Endothelial cell (in vitro differentiated cells): ENCODE data around the gene ETV1. TPM values are rescaled to one million over a fixed set of nuclear protein-coding genes. Genes with fewer than 3 reads are reported as not detected.
A peak's percentile ranks its signal among the peaks of the same experiment; 100 is the strongest.

Experiments
- DNase-seq: peaks from one replicate; pipeline ENCODE4 v3.0.0; 2021; ENCODE audit warnings: low spot score
- H3K27ac Mint-ChIP-seq: one replicate; pipeline ENCODE4 v1.8.0; 2021; ENCODE audit warnings: mixed read lengths, inconsistent platforms; ENCODE audit not compliant: unreplicated experiment
- H3K27me3 Mint-ChIP-seq: one replicate; pipeline ENCODE4 v1.8.0; 2021; ENCODE audit warnings: mild to moderate bottlenecking, moderate library complexity, mixed read lengths, inconsistent platforms; ENCODE audit not compliant: unreplicated experiment
- H3K36me3 Mint-ChIP-seq: one replicate; pipeline ENCODE4 v1.8.0; 2021; ENCODE audit warnings: mild to moderate bottlenecking, low read depth, mixed read lengths, inconsistent platforms; ENCODE audit not compliant: unreplicated experiment
- H3K4me1 Mint-ChIP-seq: one replicate; pipeline ENCODE4 v1.8.0; 2021; ENCODE audit warnings: mild to moderate bottlenecking, mixed read lengths, inconsistent platforms; ENCODE audit not compliant: unreplicated experiment
- H3K4me3 Mint-ChIP-seq: one replicate; pipeline ENCODE4 v1.8.0; 2021; ENCODE audit warnings: mild to moderate bottlenecking, mixed read lengths, inconsistent platforms; ENCODE audit not compliant: unreplicated experiment
- H3K9me3 Mint-ChIP-seq: one replicate; pipeline ENCODE4 v1.8.0; 2021; ENCODE audit warnings: mixed read lengths, inconsistent platforms; ENCODE audit not compliant: unreplicated experiment
- total RNA-seq: library from RNA; stranded (reverse); fragmentation: NEBNext Ultra II Directional; extraction: Animal tissue kit (Norgen Biotek cat#: 25700); gene quantifications from one replicate; pipeline ENCODE4 v1.2.1, GENCODE V29; 2021; ENCODE audit not compliant: unreplicated experiment
- TF ChIP-seq, protein P1 (sequence below): fragments of 200-600 bp; sonication (generic); IDR thresholded peaks from one replicate; pipeline ENCODE4 v1.5.0; 2021; ENCODE audit warnings: antibody characterized with exemption; ENCODE audit not compliant: unreplicated experiment

The ETV1 gene
- total RNA-seq, 1 donor from 2014 or later: 18.2 TPM

DNA sequence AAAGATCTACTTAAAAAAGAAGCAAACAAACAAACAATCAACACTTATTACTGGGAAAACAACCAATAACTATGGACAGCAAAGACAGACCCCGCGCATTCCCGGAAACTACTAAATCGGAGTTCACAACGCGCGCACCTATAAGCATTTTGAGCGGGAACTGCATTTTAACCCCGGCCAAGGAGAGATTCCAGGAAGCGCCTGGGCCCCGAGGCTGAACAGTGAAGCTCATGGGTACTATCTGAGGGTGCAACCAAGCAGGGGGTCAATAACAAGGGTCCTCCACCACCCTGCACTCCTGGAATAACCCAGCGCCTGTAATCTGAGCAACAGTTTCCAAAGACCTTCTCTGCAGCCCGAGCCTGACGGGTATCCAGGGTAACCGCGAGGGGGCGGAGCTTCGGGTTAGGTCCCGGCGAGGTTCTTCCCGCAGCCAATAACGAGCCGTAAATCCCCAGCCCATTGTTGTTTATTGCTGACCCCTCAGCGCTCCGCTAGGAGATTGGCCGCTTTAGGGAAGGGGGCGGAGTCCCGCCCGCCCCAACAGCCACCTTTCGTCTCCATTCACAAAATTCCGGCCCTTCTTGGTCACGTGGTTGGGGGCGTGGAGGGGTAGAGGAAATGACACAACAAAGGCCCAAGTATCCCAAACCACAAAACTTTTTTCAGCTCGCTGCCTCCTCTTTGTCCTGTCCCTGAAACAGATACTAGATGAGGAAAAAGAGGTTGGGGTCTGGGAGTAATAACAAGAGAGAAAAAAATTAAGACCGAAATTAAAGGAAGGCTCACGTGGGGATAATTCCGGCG is 1.7 kb upstream of the ETV1 start:
- Mint-ChIP-seq H3K4me3 (no peak overlapping the region), H3K27me3 (peaks cover 1% of the 10 kb centered on the region), H3K36me3 (no peaks in the 10 kb centered on the region), H3K27ac (no peak overlapping the region), H3K9me3 (no peaks in the 10 kb centered on the region), H3K4me1 (peaks cover 4% of the 10 kb centered on the region)
- peak; percentile 95 for DNase-seq
- TF ChIP-seq, protein P1, sequence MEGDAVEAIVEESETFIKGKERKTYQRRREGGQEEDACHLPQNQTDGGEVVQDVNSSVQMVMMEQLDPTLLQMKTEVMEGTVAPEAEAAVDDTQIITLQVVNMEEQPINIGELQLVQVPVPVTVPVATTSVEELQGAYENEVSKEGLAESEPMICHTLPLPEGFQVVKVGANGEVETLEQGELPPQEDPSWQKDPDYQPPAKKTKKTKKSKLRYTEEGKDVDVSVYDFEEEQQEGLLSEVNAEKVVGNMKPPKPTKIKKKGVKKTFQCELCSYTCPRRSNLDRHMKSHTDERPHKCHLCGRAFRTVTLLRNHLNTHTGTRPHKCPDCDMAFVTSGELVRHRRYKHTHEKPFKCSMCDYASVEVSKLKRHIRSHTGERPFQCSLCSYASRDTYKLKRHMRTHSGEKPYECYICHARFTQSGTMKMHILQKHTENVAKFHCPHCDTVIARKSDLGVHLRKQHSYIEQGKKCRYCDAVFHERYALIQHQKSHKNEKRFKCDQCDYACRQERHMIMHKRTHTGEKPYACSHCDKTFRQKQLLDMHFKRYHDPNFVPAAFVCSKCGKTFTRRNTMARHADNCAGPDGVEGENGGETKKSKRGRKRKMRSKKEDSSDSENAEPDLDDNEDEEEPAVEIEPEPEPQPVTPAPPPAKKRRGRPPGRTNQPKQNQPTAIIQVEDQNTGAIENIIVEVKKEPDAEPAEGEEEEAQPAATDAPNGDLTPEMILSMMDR: no peak

DNA sequence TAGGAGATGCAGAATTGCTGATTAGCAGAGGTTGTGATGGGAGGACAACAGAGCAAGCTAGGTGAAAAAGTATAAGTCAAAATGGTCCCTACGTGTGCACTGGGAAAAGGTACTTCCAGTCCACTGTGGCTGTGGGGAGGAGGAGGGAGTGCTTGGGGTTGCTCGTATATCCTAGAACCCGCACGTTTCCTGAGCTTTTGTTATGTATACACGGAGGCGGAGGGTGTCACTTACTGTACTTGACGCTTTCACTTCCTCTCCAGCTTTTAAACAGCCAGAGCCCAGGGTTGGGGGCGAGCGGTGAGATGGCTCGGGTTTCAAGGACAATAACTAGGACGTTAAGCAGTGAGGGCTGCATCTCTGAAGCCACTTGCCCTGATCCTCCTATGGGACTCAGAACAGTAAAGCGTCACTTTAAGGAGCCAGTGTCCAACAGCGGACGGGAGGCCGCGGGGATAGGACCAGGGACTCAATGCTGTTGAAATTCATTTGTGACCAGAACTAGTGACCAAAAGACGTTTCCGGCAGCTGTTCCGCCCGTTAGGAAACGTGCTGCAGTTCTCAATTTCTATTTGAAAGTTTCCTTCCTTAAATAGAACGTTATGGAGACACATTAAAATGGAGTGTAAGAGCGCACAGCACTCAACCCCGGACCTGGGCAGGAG is 985 bp upstream of the ETV1 start:
- no peak overlapping the region for H3K27ac Mint-ChIP-seq
- H3K27me3 Mint-ChIP-seq: peaks cover 1% of the 10 kb centered on the region
- peak; percentile 61 for DNase-seq
- H3K4me1 Mint-ChIP-seq: peaks cover 8% of the 10 kb centered on the region
- H3K36me3 Mint-ChIP-seq: no peaks in the 10 kb centered on the region
- H3K4me3 Mint-ChIP-seq: no peak overlapping the region
- TF ChIP-seq, protein P1: no peak
- no peaks in the 10 kb centered on the region for H3K9me3 Mint-ChIP-seq

DNA sequence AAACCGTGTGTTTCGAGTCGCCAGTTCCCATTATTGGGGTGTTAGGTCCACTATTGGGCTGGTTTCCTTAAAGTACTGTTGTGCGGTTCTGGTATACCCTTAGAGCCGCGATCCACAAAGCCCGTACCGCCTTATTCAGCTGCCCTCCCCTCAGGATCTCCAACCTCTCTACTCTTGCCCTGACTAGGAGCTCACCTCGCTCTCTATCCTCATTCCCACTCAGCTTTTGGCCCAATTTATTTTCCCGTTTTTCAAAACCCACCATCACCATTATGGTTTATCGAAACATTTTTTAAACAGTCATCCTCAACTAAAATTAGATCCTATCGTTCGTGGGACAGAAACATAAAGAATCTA is 461 bp upstream of the ETV1 start:
- peaks cover 8% of the 10 kb centered on the region for H3K4me1 Mint-ChIP-seq
- H3K27me3 Mint-ChIP-seq: peaks cover 1% of the 10 kb centered on the region
- TF ChIP-seq, protein P1: no peak
- no peak overlapping the region for H3K4me3 Mint-ChIP-seq
- DNase-seq: no peak
- no peak overlapping the region for H3K27ac Mint-ChIP-seq
- no peaks in the 10 kb centered on the region for H3K9me3 Mint-ChIP-seq
- H3K36me3 Mint-ChIP-seq: no peaks in the 10 kb centered on the region

DNA sequence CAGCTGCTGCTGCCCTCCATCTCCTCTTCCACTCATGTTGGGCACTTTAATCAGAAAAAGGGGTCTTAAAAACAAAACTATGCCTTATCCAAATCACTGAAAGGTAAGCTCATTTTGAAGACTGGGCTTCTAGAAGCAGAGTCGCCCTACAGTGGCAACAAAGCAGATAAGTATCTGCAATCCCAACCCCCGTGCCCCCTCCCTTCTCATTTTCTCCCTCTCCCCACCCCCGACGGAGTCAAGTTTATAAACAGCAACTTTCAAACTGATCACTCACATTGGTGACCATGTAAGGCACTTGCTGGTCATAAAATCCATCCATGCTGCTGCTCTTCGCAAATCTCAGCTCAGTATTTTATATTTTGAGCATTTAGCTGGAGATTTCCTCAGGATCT is 738 bp downstream of the ETV1 start:
- no peaks in the 10 kb centered on the region for H3K36me3 Mint-ChIP-seq
- no peak overlapping the region for H3K4me3 Mint-ChIP-seq
- peaks cover 8% of the 10 kb centered on the region for H3K4me1 Mint-ChIP-seq
- H3K27me3 Mint-ChIP-seq: no peaks in the 10 kb centered on the region
- no peak overlapping the region for H3K27ac Mint-ChIP-seq
- no peaks in the 10 kb centered on the region for H3K9me3 Mint-ChIP-seq
- TF ChIP-seq, protein P1: no peak
- peak; percentile 28 for DNase-seq

DNA sequence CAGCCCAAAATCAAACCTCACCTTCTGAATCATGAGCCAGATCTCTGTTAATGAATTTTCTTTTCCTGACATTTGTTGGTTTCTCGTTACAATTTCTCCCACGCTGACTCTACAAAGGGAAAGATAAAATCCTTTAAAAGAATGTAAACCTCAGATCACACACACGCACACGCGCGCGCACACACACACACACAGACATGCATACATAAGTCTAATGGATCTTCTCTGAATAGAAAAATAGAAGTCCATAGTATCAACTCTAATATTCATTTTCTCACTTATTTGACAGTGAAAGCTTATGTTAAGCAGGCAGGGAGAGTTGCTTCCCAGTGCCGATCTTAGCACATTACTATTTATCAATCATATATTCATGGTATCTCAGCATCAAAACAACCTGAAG is 1.4 kb downstream of the ETV1 start:
- H3K36me3 Mint-ChIP-seq: no peaks in the 10 kb centered on the region
- H3K27me3 Mint-ChIP-seq: no peaks in the 10 kb centered on the region
- H3K4me1 Mint-ChIP-seq: peaks cover 8% of the 10 kb centered on the region
- no peaks in the 10 kb centered on the region for H3K9me3 Mint-ChIP-seq
- no peak for DNase-seq
- H3K27ac Mint-ChIP-seq: no peak overlapping the region
- TF ChIP-seq, protein P1: no peak
- no peak overlapping the region for H3K4me3 Mint-ChIP-seq
